HEK293 (cell line): Measurements from ENCODE around the gene SYNCRIP.

Experiments used
- ATF2 ChIP-seq: fragments of 450-650 bp; formaldehyde crosslinking; IDR thresholded peaks from 2 replicates; pipeline ENCODE4 v1.5.1; 2016; ENCODE audit warnings: missing biosample characterization, missing genetic modification characterization, low read depth
- GLIS2 ChIP-seq: fragments of 450-650 bp; formaldehyde crosslinking; IDR thresholded peaks from 2 replicates; pipeline ENCODE4 v1.5.1; 2016; ENCODE audit warnings: missing biosample characterization, missing genetic modification characterization
- PRDM1 ChIP-seq: fragments of 450-650 bp; formaldehyde crosslinking; IDR thresholded peaks from 2 replicates; pipeline ENCODE4; 2016; ENCODE audit warnings: missing biosample characterization, missing genetic modification characterization
- TRIM28 ChIP-seq: IDR thresholded peaks from 2 replicates; pipeline ENCODE4 v1.6.1; 2011; ENCODE audit warnings: low read length, control low read depth, borderline replicate concordance
- ZBTB8A ChIP-seq: fragments of 450-650 bp; formaldehyde crosslinking; IDR thresholded peaks from 2 replicates; pipeline ENCODE4 v1.5.1; 2016; ENCODE audit warnings: missing biosample characterization, missing genetic modification characterization
- ZNF701 ChIP-seq: fragments of 450-650 bp; formaldehyde crosslinking; IDR thresholded peaks from 2 replicates; pipeline ENCODE4 v1.5.1; 2016; ENCODE audit warnings: missing biosample characterization, missing genetic modification characterization
- ZNF707 ChIP-seq: fragments of 450-650 bp; formaldehyde crosslinking; IDR thresholded peaks from 2 replicates; pipeline ENCODE4 v1.5.1; 2016; ENCODE audit warnings: missing biosample characterization, missing genetic modification characterization
- ZNF830 ChIP-seq: fragments of 450-650 bp; IDR thresholded peaks from 2 replicates; pipeline ENCODE4 v1.5.0; 2018; ENCODE audit warnings: missing biosample characterization, missing genetic modification characterization, low read depth, mild to moderate bottlenecking, moderate library complexity
- TF ChIP-seq, protein P1 (sequence below): fragments of 450-650 bp; formaldehyde crosslinking; IDR thresholded peaks from 2 replicates; pipeline ENCODE4 v1.5.1; 2016; ENCODE audit warnings: missing biosample characterization, missing genetic modification characterization
- TF ChIP-seq, protein P2 (sequence below): fragments of 450-650 bp; formaldehyde crosslinking; IDR thresholded peaks from 2 replicates; pipeline ENCODE4; 2016; ENCODE audit warnings: missing biosample characterization, missing genetic modification characterization

DNA sequence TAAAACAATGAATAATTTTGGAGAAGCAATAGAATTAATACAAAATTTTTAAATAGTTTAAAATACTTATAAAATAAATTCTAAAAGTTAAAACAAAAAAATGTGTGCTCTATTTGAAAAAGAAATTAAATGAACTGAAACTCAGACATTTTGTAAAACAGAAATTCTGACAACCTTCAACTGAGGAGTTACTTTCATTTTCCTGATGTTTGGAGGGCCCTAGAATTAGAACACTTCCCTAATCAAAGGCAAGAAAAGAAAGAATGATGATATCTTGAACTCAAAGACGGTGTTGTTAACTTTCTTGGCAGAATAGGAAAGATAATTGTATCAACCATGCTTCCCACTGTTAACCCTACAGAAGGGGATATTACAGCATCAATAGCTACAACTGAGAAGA, 77.0 kb downstream of the SYNCRIP start:
- no peak for TF ChIP-seq TRIM28
- TF ChIP-seq, protein P1, sequence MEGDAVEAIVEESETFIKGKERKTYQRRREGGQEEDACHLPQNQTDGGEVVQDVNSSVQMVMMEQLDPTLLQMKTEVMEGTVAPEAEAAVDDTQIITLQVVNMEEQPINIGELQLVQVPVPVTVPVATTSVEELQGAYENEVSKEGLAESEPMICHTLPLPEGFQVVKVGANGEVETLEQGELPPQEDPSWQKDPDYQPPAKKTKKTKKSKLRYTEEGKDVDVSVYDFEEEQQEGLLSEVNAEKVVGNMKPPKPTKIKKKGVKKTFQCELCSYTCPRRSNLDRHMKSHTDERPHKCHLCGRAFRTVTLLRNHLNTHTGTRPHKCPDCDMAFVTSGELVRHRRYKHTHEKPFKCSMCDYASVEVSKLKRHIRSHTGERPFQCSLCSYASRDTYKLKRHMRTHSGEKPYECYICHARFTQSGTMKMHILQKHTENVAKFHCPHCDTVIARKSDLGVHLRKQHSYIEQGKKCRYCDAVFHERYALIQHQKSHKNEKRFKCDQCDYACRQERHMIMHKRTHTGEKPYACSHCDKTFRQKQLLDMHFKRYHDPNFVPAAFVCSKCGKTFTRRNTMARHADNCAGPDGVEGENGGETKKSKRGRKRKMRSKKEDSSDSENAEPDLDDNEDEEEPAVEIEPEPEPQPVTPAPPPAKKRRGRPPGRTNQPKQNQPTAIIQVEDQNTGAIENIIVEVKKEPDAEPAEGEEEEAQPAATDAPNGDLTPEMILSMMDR (tag by site-specific recombination): no peak
- no peak for TF ChIP-seq ZBTB8A (tag by site-specific recombination)
- no peak for TF ChIP-seq ATF2 (tag by site-specific recombination)
- TF ChIP-seq GLIS2 (tag by site-specific recombination): no peak
- TF ChIP-seq ZNF830 (tag by site-specific recombination): no peak
- TF ChIP-seq ZNF701 (tag by site-specific recombination): no peak
- peak; percentile 40; the same call in 1 of the 2 replicates for TF ChIP-seq PRDM1 (tag by site-specific recombination)
- TF ChIP-seq, protein P2, sequence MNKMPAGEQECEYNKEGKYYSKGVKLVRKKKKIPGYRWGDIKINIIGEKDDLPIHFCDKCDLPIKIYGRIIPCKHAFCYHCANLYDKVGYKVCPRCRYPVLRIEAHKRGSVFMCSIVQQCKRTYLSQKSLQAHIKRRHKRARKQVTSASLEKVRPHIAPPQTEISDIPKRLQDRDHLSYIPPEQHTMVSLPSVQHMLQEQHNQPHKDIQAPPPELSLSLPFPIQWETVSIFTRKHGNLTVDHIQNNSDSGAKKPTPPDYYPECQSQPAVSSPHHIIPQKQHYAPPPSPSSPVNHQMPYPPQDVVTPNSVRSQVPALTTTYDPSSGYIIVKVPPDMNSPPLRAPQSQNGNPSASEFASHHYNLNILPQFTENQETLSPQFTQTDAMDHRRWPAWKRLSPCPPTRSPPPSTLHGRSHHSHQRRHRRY (tag by site-specific recombination): no peak
- no peak for TF ChIP-seq ZNF707 (tag by site-specific recombination)
